ENCODE measurements around the gene ACTRT2.

The ACTRT2 gene

GRCh38 chr1:3033040-3033789, 11.9 kb downstream of the ACTRT2 start:
- DNase-seq = no peak

- DNase-seq = no peak
These were observed 12.5 kb downstream of the ACTRT2 start for GRCh38 chr1:3033790-3034090.

- no peak for DNase-seq
These were observed 12.9 kb downstream of the ACTRT2 start for GRCh38 chr1:3034162-3034561.

GRCh38 chr1:3034728-3035562, 13.7 kb downstream of the ACTRT2 start:
- no peak for DNase-seq

- DNase-seq = no peak
These were observed 14.5 kb downstream of the ACTRT2 start for GRCh38 chr1:3035563-3036446.

- no peak for DNase-seq
These were observed 15.4 kb downstream of the ACTRT2 start for GRCh38 chr1:3036447-3037280.

GRCh38 chr1:3037281-3038040, 16.2 kb downstream of the ACTRT2 start:
- no peak for DNase-seq

GRCh38 chr1:3038113-3038551, 16.9 kb downstream of the ACTRT2 start:
- DNase-seq = no peak

GRCh38 chr1:3038571-3039181, 17.4 kb downstream of the ACTRT2 start:
- DNase-seq = no peak

GRCh38 chr1:3040004-3040403, 18.7 kb downstream of the ACTRT2 start:
- no peak for DNase-seq

- DNase-seq = no peak
These were observed 21.2 kb downstream of the ACTRT2 start for GRCh38 chr1:3042481-3042880.

GRCh38 chr1:3049164-3049563, 27.9 kb downstream of the ACTRT2 start:
- DNase-seq = no peak

GRCh38 chr1:3049905-3050304, 28.6 kb downstream of the ACTRT2 start:
- DNase-seq = no peak

GRCh38 chr1:3050603-3051002, 29.3 kb downstream of the ACTRT2 start:
- DNase-seq = no peak

- no peak for DNase-seq
These were observed 30.3 kb downstream of the ACTRT2 start for GRCh38 chr1:3051270-3052268.

- DNase-seq = no peak
These were observed 31.2 kb downstream of the ACTRT2 start for GRCh38 chr1:3052501-3052900.

- no peak for DNase-seq
These were observed 32.2 kb downstream of the ACTRT2 start for GRCh38 chr1:3053366-3053980.

- DNase-seq = no peak
These were observed 32.7 kb downstream of the ACTRT2 start for GRCh38 chr1:3053986-3054385.

- DNase-seq = no peak
These were observed 33.2 kb downstream of the ACTRT2 start for GRCh38 chr1:3054474-3054873.

All from fibroblast of skin of back (primary cell).